ENCODE measurements around the gene LRRN2.
"Not testable (repeated sequence)": the region's sequence is repeated elsewhere in the genome, so short reads cannot be mapped to it uniquely, and the experiment has no call there.

Gene LRRN2

GRCh38 chr1:204685236-204686006 lies at the start of gene LRRN2:
Gene LRRN2, minus strand, starts transcription at chr1:204685738. Its CDS starts 65,746 bp downstream, at chr1:204619992.
- DNase-seq (ENCODE audit: low read depth): no peak

GRCh38 chr1:204735042-204735441 lies 49.5 kb upstream of the LRRN2 start:
- no peak for DNase-seq (ENCODE audit: low read depth)

GRCh38 chr1:204733869-204734596 lies 48.5 kb upstream of the LRRN2 start:
- no peak for DNase-seq (ENCODE audit: low read depth)

GRCh38 chr1:204733289-204733688 lies 47.8 kb upstream of the LRRN2 start:
- no peak for DNase-seq (ENCODE audit: low read depth)

- no peak for DNase-seq (ENCODE audit: low read depth)
Observed at GRCh38 chr1:204731985-204732575, 46.5 kb upstream of the LRRN2 start.

- DNase-seq (ENCODE audit: low read depth): no peak
Observed at GRCh38 chr1:204731509-204731908, 46.0 kb upstream of the LRRN2 start.

- DNase-seq (ENCODE audit: low read depth): no peak
Observed at GRCh38 chr1:204730826-204731459, 45.4 kb upstream of the LRRN2 start.

GRCh38 chr1:204729516-204729915 lies 44.0 kb upstream of the LRRN2 start:
- DNase-seq (ENCODE audit: low read depth): no peak

GRCh38 chr1:204728456-204728855 lies 42.9 kb upstream of the LRRN2 start:
- DNase-seq (ENCODE audit: low read depth): no peak

GRCh38 chr1:204728045-204728444 lies 42.5 kb upstream of the LRRN2 start:
- DNase-seq (ENCODE audit: low read depth): no peak

GRCh38 chr1:204727438-204727837 lies 41.9 kb upstream of the LRRN2 start:
- DNase-seq (ENCODE audit: low read depth): not testable (repeated sequence)

- DNase-seq (ENCODE audit: low read depth): no peak
Observed at GRCh38 chr1:204726478-204726877, 40.9 kb upstream of the LRRN2 start.

GRCh38 chr1:204725821-204726448 lies 40.4 kb upstream of the LRRN2 start:
- DNase-seq (ENCODE audit: low read depth): no peak

GRCh38 chr1:204723131-204723787 lies 37.7 kb upstream of the LRRN2 start:
- no peak for DNase-seq (ENCODE audit: low read depth)

- no peak for DNase-seq (ENCODE audit: low read depth)
Observed at GRCh38 chr1:204721373-204722055, 36.0 kb upstream of the LRRN2 start.

- no peak for DNase-seq (ENCODE audit: low read depth)
Observed at GRCh38 chr1:204716660-204717059, 31.1 kb upstream of the LRRN2 start.

- no peak for DNase-seq (ENCODE audit: low read depth)
Observed at GRCh38 chr1:204714861-204715511, 29.4 kb upstream of the LRRN2 start.

GRCh38 chr1:204714194-204714860 lies 28.8 kb upstream of the LRRN2 start:
- no peak for DNase-seq (ENCODE audit: low read depth)

GRCh38 chr1:204713541-204713940 lies 28.0 kb upstream of the LRRN2 start:
- no peak for DNase-seq (ENCODE audit: low read depth)
